Measurements from ENCODE around the gene LIN28A.

- TF ChIP-seq, protein P1, sequence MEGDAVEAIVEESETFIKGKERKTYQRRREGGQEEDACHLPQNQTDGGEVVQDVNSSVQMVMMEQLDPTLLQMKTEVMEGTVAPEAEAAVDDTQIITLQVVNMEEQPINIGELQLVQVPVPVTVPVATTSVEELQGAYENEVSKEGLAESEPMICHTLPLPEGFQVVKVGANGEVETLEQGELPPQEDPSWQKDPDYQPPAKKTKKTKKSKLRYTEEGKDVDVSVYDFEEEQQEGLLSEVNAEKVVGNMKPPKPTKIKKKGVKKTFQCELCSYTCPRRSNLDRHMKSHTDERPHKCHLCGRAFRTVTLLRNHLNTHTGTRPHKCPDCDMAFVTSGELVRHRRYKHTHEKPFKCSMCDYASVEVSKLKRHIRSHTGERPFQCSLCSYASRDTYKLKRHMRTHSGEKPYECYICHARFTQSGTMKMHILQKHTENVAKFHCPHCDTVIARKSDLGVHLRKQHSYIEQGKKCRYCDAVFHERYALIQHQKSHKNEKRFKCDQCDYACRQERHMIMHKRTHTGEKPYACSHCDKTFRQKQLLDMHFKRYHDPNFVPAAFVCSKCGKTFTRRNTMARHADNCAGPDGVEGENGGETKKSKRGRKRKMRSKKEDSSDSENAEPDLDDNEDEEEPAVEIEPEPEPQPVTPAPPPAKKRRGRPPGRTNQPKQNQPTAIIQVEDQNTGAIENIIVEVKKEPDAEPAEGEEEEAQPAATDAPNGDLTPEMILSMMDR (IDR thresholded peaks at IDR 0.05; ENCODE audit: low read depth, low read length, missing input control): no peak
- TF ChIP-seq FOXA1 (IDR thresholded peaks at IDR 0.05): no peak
- no peak for TF ChIP-seq EGR1 (IDR thresholded peaks at IDR 0.05; ENCODE audit: low read depth in 2 of 2)
- TF ChIP-seq RAD21 (IDR thresholded peaks at IDR 0.05): no peak
- no peak for TF ChIP-seq YY1 (IDR thresholded peaks at IDR 0.05)
- TF ChIP-seq, protein P2, sequence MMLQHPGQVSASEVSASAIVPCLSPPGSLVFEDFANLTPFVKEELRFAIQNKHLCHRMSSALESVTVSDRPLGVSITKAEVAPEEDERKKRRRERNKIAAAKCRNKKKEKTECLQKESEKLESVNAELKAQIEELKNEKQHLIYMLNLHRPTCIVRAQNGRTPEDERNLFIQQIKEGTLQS (IDR thresholded peaks at IDR 0.05): no peak
- no peak for TF ChIP-seq MAX (IDR thresholded peaks at IDR 0.05)
Observed at GRCh38 chr1:26412180-26412840, 1.7 kb downstream of the LIN28A start.

Data from liver (tissue), 3 donors.